ENCODE data around the gene RHOU.

Gene RHOU

GRCh38 chr1:228737601-228738041 lies 2.3 kb downstream of the RHOU start:
- no peak for DNase-seq

GRCh38 chr1:228739826-228740225 lies 4.5 kb downstream of the RHOU start:
- DNase-seq = no peak

- no peak for DNase-seq
These were observed 5.5 kb downstream of the RHOU start for GRCh38 chr1:228740543-228741317.

DNA sequence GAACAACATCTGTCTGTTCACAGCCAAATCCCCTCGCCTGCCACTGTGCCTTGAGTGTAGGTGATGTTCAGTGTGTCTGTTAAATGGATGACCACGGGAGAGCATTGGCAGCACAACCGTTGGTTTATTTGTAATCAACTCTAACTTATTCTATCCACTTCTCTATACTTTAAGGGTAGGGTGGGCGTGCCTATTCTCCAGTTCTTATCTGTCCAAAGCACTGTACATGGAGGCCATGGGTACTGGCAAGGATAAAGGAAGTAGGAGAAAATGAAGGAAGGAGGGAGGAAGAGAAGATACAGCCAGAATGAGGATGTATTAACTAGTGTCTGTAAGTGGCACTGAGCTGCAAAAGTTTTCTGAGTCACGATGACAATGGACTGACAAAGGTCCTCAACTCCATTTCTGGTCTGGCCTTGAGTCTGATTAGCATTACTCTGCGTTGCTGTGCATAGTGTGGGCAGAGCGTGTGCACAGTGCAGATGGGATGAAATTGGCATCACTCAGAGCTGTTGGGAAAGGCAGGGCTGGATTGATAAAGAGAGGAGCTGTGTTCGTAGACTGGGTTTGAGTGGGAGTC lies 7.1 kb downstream of the RHOU start:
- DNase-seq = no peak

DNA sequence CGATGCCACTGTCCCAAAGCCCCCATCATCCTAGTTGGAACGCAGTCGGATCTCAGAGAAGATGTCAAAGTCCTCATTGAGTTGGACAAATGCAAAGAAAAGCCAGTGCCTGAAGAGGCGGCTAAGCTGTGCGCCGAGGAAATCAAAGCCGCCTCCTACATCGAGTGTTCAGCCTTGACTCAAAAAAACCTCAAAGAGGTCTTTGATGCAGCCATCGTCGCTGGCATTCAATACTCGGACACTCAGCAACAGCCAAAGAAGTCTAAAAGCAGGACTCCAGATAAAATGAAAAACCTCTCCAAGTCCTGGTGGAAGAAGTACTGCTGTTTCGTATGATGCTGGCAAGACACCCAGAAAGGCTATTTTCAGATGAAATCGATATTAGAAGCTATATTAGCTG lies 8.1 kb downstream of the RHOU start:
- DNase-seq = no peak

DNA sequence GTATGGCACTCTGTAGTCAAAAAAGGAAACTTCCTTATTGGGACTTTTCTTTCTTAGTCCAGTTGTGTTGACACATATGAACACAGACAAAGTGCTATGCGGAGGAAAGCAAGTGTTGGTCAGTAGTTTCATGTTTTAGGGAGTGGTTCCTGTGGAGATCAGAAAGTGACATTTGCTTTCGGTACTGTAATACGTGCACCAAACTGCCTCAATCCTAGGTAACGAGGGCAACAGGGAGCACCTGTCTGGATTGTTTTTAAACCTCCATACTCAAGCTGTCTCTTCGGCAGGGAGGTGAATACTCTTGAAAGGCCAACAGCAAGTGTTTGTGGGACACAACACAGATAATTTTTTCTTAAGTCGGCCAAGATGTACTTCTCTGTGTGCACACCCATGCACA lies 9.1 kb downstream of the RHOU start:
- no peak for DNase-seq

- DNase-seq = no peak
These were observed 9.6 kb downstream of the RHOU start for GRCh38 chr1:228744918-228745317.

DNA sequence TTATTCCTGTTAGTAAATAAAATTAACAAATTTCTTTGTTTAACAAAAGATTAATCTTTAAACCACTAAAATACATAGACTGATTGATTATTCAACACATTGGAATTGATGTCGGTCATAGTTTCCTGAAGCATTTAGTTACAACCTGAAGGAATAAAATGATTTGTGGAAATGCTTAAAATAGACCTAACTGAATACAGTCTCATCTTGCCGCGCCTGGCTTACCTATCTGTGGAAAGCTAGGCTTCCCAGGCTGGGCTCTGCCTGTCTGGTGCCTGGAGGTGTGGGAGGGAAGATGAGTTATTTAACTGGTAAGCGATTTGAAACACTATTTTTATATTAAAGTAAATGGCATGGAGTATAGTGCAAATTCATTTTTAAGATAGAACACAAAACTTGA lies 10.2 kb downstream of the RHOU start:
- DNase-seq = no peak

DNA sequence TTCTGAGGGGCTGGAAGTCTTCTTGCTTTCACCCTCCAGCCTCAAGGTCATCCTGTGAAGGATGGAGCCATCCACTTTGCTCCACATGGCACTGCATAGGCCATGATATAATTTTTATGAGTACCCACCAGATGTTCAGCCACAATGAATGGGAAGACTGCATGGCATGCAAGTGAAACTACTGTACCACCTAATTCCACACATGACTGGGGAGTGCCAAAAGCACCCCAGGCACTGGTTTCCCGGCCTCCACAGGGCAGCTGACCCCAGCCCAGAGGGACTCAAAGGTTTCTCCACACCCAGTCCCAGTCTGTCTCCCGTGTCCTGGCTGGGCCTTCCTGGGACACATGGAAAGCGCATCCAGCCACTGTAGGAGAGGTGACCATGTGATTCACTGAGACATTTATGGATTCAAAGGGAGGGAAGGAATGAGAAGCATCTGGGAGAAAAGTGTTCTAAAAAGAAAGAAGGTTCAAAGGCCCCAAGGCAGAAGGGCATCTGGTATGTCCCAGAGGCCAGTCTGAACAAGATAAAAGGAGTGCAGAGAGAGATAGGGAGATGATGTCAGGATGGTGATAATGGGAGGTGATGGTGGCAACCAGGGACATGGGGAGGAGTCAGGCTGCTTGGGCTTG lies 12.1 kb downstream of the RHOU start:
- DNase-seq = no peak

GRCh38 chr1:228748029-228748428 lies 12.8 kb downstream of the RHOU start:
- no peak for DNase-seq

DNA sequence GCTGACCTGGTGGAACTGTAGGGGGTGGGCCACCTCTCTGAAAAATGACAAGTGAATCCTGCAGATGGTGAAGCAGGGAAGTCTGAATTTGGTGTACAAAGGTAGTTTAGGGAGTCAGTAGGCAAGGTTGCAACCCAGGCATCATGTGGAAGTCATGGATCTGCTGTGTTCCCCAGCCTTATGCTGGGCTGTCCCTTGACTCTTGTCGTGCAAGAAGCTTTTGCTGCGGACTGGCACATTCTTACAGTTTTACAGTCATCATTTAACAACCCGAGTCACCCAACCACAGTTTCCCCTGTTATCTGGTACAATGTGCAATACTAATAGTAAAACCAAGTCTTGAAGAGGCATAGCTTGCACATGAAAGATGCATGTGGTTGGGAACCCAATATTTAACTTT lies 13.2 kb downstream of the RHOU start:
- no peak for DNase-seq

DNA sequence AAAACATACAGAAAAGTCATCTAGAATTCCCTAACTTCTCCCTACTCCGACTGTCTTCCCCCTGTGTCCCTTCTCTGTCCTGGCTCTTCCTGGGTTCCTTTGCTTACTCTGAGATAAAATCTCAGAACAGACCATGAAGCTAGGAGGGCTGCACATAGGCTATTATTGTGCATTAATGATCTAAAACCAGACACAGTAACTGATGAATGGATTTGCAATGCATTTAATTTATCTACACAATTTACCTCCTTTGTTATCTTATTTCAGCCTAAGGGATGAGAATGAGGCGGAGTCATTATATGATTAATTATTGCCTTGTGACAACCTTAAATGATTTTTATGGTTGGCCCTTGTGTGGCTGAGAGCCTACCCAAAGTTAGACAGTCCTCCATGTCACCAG lies 14.5 kb downstream of the RHOU start:
- no peak for DNase-seq

DNA sequence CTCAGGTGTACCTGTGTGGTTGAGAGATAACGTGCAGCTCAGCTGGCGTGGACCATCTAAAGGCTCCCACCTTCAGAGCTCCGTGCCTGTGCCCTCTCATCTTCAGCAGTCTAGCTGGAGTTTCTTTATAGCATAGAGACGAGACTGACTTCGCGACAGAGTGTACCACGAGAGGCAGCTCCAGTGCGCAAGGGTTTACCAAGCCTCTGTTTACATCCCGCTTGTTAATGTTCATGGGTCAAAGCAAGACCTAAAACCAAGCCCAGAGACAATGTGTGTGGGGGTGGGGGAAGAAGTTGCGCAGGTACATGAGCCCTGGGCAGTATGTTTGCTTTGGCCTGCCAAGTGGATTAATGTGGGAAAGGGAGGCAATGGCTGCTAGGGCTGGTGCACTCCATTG lies 15.6 kb downstream of the RHOU start:
- no peak for DNase-seq

- no peak for DNase-seq
These were observed 16.2 kb downstream of the RHOU start for GRCh38 chr1:228751360-228752098.

GRCh38 chr1:228752258-228752657 lies 17.0 kb downstream of the RHOU start:
- no peak for DNase-seq

GRCh38 chr1:228752675-228753265 lies 17.5 kb downstream of the RHOU start:
- no peak for DNase-seq

DNA sequence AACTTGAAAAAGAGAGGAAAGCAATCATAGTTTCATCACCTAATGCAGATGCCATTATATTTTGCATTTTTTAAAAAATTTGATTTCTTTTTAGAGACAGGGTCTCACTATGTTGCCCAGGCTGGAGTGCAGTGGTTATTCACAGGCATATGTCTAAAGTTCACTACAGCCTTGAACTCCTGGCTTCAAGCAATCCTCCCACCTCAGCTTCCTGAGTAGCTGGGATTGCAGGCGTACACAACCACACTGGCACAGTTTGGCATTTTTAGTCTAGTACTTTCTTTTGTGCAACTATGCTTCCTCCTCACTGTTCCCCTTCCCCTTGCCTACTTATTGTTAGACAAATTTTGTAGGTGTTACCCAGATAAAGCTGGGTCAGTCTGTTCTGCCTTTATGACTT lies 18.0 kb downstream of the RHOU start:
- DNase-seq = no peak

DNA sequence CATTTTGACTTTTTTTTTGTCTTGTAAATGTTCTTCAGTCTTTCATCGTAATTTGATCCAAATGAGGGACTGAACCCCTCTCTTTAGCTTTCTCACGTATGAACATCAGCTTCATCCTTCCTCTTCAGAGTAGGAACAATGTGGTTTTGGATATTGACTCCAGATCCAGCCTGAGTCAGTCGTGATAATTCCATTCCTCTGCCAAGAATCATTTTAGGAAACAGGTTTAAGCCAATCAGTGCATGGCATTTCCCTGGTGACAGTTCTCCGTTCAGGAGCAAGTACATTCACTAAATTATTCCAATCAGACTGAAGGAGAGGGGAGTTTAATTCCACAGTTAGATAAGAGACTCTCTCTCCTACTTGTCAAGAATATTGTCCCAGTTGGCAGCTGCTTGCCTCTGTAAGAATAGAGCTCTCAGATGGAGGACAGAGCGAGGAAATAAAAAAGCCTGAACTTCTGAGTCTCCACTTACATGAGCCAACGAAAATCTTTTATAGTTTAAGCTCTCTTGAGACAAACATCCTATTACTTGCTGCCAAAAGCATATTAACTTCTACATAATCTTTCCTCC lies 18.6 kb downstream of the RHOU start:
- no peak for DNase-seq

- no peak for DNase-seq
These were observed 19.5 kb downstream of the RHOU start for GRCh38 chr1:228754646-228755268.

DNA sequence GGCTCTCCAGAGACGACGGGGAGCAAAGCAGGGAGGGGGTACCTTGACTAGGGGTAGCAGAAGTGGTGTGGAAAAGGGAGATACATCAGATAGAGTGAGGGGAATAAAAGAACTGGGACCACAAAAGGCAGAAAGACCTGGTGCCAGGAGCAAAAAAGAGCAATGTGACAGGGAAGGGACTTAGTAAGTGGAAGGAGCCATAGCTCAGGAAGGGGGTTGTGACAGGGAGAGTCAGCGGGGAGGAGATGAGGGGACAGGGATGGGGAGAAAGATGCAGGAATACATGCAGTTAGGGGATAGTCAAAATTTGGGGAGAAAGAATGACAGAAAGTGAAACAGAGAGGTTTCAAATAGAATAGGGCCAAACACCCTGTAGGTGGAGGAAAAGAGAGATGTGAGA lies 20.5 kb downstream of the RHOU start:
- DNase-seq = no peak

- no peak for DNase-seq
These were observed 21.2 kb downstream of the RHOU start for GRCh38 chr1:228756457-228756856.

DNA sequence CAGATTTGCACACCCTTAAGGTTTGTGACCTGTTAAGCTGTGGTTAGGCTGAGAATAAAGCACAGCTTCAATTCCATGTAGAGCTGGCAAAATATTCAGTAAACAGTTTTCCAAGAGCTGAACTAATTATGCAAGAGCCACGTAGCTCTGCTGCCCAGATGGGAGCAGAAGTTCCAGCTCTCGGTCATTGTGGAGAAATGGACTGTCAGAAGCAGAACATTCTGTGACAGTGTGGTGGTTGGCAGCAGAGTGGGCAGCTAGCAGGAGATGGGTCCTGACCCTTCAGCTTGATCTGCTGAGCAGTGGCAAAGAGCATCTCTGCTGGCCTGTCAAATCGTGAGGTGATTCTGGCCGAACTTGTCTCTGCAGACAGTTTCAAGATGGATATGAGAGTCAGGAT lies 23.2 kb downstream of the RHOU start:
- no peak for DNase-seq
